Measurements from ENCODE around the gene CIAPIN1.

CIAPIN1 gene

DNA sequence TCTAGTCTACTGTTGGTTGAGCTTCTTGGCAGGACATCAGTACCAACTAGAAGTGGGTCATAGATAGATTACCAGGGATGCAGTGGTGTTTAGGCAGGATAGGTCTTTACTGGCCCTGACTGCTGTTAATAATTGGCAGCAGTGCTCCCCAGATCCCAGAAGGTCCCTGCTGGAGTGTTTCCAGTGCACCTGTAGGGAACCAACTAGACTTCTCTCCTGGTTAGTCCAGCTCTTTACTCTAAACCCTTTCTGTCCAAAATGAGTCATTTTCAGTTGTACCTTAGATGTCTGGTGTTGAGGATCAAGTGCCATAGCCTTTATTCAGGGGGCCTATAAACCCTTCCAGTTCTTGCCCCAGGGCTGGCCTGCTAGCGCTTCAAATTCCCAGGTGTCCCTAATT, 24.0 kb upstream of the CIAPIN1 start:
- TF ChIP-seq, protein P1, sequence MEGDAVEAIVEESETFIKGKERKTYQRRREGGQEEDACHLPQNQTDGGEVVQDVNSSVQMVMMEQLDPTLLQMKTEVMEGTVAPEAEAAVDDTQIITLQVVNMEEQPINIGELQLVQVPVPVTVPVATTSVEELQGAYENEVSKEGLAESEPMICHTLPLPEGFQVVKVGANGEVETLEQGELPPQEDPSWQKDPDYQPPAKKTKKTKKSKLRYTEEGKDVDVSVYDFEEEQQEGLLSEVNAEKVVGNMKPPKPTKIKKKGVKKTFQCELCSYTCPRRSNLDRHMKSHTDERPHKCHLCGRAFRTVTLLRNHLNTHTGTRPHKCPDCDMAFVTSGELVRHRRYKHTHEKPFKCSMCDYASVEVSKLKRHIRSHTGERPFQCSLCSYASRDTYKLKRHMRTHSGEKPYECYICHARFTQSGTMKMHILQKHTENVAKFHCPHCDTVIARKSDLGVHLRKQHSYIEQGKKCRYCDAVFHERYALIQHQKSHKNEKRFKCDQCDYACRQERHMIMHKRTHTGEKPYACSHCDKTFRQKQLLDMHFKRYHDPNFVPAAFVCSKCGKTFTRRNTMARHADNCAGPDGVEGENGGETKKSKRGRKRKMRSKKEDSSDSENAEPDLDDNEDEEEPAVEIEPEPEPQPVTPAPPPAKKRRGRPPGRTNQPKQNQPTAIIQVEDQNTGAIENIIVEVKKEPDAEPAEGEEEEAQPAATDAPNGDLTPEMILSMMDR (IDR thresholded peaks at IDR 0.05; ENCODE audit: low read length, missing control alignments), result no peak
- no peak overlapping the region for H3K4me3 ChIP-seq (replicated peaks; ENCODE audit: low read depth, low read length)
- DNase-seq (ENCODE audit: low read depth), result no peak

GRCh38 chr16:57470711-57471110, 23.5 kb upstream of the CIAPIN1 start:
- peak; percentile 81 for DNase-seq (ENCODE audit: low read depth)
- H3K4me3 ChIP-seq (replicated peaks; ENCODE audit: low read depth, low read length), result no peak overlapping the region
- TF ChIP-seq, protein P1 (IDR thresholded peaks at IDR 0.05; ENCODE audit: low read length, missing control alignments), result no peak

- DNase-seq (ENCODE audit: low read depth), result no peak
- TF ChIP-seq, protein P1 (IDR thresholded peaks at IDR 0.05; ENCODE audit: low read length, missing control alignments), result no peak
- H3K4me3 ChIP-seq (replicated peaks; ENCODE audit: low read depth, low read length), result no peak overlapping the region
These were observed 22.8 kb upstream of the CIAPIN1 start for GRCh38 chr16:57469917-57470470.

- TF ChIP-seq, protein P1 (IDR thresholded peaks at IDR 0.05; ENCODE audit: low read length, missing control alignments), result no peak
- DNase-seq (ENCODE audit: low read depth), result no peak
- H3K4me3 ChIP-seq (replicated peaks; ENCODE audit: low read depth, low read length), result no peak overlapping the region
These were observed 21.9 kb upstream of the CIAPIN1 start for GRCh38 chr16:57469046-57469445.

DNA sequence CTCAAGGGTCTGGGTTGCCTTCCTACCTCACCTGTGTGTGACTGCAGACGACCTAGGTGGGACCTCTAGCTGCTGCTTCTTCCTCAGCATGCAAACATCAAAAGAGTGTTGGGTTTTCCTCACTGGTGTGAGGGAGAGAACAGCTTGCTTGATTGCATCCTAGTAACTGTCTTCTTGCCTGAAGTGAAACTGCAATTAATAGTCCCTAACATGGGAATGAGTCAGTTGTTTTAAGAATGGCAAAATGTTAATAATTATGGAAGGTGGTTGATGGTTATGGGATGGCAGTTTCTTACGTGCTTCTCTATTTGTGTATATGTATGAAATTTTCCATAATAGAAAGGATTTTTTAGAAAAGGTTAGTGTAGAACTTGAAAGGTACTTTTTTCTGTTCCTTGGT, 21.2 kb upstream of the CIAPIN1 start:
- no peak for DNase-seq (ENCODE audit: low read depth)
- TF ChIP-seq, protein P1 (IDR thresholded peaks at IDR 0.05; ENCODE audit: low read length, missing control alignments), result no peak
- no peak overlapping the region for H3K4me3 ChIP-seq (replicated peaks; ENCODE audit: low read depth, low read length)

GRCh38 chr16:57464523-57464922, 17.3 kb upstream of the CIAPIN1 start:
- H3K4me3 ChIP-seq (replicated peaks; ENCODE audit: low read depth, low read length), result no peak overlapping the region
- no peak for DNase-seq (ENCODE audit: low read depth)
- TF ChIP-seq, protein P1 (IDR thresholded peaks at IDR 0.05; ENCODE audit: low read length, missing control alignments), result no peak

DNA sequence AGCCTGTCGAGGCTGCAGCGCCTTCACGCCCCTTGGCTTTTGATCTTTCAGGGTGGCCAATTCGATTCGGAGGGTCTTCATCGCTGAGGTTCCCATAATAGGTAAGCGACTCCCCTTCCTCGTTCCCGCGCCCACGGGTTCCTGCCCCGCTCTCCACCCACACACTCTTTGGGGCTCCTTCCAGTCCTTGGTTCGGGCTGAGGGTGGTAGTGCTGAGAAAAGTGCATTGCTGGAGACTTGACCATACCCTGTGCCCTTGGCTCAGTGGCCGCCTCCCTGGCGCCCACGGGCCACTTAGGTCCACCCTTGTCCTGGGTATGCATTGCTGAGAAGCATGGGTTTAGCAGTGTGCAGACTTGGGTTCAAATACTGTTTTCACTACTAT, 15.8 kb upstream of the CIAPIN1 start:
- peak overlapping the region; percentile 90 for H3K4me3 ChIP-seq (replicated peaks; ENCODE audit: low read depth, low read length)
- no peak for DNase-seq (ENCODE audit: low read depth)
- TF ChIP-seq, protein P1 (IDR thresholded peaks at IDR 0.05; ENCODE audit: low read length, missing control alignments), result no peak

Data from fibroblast of pulmonary artery (primary cell).